ENCODE results near the gene MYMX. TPM values are rescaled to one million over a fixed set of nuclear protein-coding genes. Genes with fewer than 3 reads are reported as not detected.

MYMX gene
- total RNA-seq, 2 experiments from 2014 or later = not detected

DNA sequence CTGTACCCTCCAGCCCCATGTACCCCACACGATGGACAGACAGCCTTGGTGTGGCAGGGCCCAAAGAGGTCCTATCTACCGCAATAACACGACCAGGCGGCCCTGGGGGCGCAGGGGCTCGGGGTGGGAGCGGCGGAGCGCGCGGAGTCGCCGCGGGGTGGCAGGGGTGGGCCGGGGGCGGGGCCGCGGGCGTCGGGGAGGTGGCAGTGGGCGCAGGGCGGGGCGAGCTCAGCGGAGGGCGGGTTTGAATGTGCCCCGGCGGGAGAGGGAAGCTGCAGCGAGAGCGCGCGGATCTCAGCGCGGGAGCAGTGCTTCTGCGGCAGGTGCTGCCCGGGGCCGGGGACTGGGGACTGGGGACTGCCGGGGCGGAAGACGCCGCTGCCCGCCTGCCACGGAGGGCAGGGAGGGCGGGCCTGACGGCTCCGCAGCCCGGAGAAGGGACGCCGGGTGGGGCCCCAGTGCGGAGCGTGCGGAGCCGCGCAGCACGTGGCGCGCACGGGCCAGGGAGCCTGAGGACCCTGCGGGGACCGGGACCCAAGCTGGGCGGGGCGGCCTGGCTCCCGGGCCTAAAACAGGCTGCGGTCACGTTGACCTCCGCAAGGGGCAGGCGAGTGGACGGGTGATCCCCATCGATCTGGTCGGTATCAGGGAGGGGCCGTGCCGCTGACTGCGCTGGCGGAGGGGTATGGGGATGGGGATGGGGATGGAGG is 6.7 kb downstream of the MYMX start, which contains the start of gene SLC29A1:
SLC29A1 (plus strand) TSS at position 277 of the 710 bp plus-strand sequence. CDS start 3,719 bp downstream, outside the sequence.
- intact Hi-C loops (cut with DNase I, micrococcal nuclease) = loop anchor here (2.0 to 10.0 kb wide), 4 partner anchors 13 to 589 kb away; partner anchors contain the start of genes SLC35B2 (in 2 of the 2), MAD2L1BP (in 1 of the 2), MRPL14 (in 1 of the 2) and TMEM63B (in 1 of the 2)
- no peaks in the 10 kb centered on the region for H3K36me3 ChIP-seq (ENCODE audit: insufficient read depth, low read length)
- H3K27ac ChIP-seq (ENCODE audit: low read depth in 1 of 2, low read length in 2 of 2) = no peak within 1 kb of the TSS
- TF ChIP-seq, protein P1, sequence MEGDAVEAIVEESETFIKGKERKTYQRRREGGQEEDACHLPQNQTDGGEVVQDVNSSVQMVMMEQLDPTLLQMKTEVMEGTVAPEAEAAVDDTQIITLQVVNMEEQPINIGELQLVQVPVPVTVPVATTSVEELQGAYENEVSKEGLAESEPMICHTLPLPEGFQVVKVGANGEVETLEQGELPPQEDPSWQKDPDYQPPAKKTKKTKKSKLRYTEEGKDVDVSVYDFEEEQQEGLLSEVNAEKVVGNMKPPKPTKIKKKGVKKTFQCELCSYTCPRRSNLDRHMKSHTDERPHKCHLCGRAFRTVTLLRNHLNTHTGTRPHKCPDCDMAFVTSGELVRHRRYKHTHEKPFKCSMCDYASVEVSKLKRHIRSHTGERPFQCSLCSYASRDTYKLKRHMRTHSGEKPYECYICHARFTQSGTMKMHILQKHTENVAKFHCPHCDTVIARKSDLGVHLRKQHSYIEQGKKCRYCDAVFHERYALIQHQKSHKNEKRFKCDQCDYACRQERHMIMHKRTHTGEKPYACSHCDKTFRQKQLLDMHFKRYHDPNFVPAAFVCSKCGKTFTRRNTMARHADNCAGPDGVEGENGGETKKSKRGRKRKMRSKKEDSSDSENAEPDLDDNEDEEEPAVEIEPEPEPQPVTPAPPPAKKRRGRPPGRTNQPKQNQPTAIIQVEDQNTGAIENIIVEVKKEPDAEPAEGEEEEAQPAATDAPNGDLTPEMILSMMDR (IDR thresholded peaks at IDR 0.05) = no peak
- peaks cover 4% of the 10 kb centered on the region in 2 experiments for H3K27me3 ChIP-seq (ENCODE audit: control insufficient read depth in 1 of 2, insufficient read depth in 2 of 2, low read length in 2 of 2)
- H3K9me3 ChIP-seq (ENCODE audit: control insufficient read depth in 1 of 2, insufficient read depth in 1 of 2, low read length in 2 of 2) = no peaks in the 10 kb centered on the region
- H3K4me3 ChIP-seq (ENCODE audit: low read length) = peak within 1 kb of the TSS; percentile 55
- ATAC-seq (ENCODE audit: poor library complexity) (peak; percentile 88), DNase-seq (peak; percentile 72 to 92 (median 82))
- Mint-ChIP-seq H3K4me3 (peak within 1 kb of the TSS; percentile 84), H3K36me3 (ENCODE audit: low read depth) (no peaks in the 10 kb centered on the region), H3K27ac (no peak within 1 kb of the TSS), H3K27me3 (no peaks in the 10 kb centered on the region), H3K9me3 (no peaks in the 10 kb centered on the region), H3K4me1 (ENCODE audit: low read depth) (peaks cover 30% of the 10 kb centered on the region)
- H3K4me1 ChIP-seq (ENCODE audit: insufficient read depth, low read length) = peaks cover 38% of the 10 kb centered on the region
- POLR2A ChIA-PET = interaction anchor here (0.5 to 5.8 kb wide), 7 partner anchors 14 to 46 kb away, joined by 3 to 62 read pairs (median 5); partner anchors contain the start of genes HSP90AB1, SLC35B2 and TMEM151B
- CTCF ChIA-PET = interaction anchor here (0.8 to 1.8 kb wide), 8 partner anchors 11 to 89 kb away, joined by 3 to 7 read pairs (median 4); partner anchors contain the start of genes AARS2, HSP90AB1 and SLC35B2

DNA sequence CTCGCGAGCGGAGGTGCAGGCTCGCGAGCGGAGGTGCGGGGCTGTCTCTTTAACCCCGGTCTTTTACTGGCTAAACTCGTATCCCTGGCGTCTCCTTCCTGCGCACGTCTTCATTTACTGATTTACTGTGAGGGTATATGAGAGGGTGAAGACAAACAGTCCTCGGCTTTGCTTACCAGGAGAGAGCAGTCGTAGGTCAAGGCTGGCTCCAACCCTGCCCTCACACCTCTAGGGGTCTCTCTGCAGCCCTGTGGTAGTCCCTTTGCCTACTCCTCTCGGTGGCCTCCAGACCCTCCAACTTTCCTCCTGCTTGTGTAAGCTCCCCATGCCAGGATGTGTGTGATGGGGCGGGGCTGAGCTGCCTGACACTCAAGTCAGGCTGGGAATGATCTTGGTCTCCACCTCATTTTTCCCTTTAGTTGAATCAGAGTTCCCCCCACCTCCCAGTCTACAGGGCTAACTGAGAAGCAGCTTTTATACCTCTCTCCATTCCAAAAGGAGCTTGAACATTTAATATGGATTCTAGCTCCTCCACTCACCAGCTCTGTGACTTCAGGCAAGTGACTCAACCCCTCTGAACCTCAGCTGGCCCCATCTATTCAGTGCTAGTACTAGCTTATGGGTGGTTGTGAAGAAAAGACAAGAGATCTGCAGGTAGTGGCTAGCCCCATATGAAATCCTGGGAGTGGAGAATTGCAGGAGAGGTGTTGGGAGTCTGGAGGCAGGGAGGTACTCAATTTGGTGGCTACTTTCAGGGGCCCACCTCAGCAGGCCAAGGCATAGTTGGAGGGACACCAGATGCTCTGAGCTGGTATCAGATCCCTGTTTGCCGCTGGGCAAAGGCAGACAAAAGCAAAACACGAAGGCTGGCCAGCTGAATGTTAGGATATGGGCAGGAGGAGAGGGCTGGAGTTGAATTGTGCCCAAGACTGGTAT is 7.6 kb downstream of the MYMX start:
- H3K9me3 Mint-ChIP-seq = no peaks in the 10 kb centered on the region
- peaks cover under 1 to 1% of the 10 kb centered on the region in 2 experiments for H3K27me3 ChIP-seq (ENCODE audit: control insufficient read depth in 1 of 2, insufficient read depth in 2 of 2, low read length in 2 of 2)
- intact Hi-C loops (cut with DNase I, micrococcal nuclease) = loop anchor here (2.0 to 10.0 kb wide), 3 partner anchors 33 to 589 kb away; partner anchors contain the start of genes SLC35B2 (in 2 of the 2), MAD2L1BP (in 1 of the 2), MRPL14 (in 1 of the 2) and TMEM63B (in 1 of the 2)
- no peak overlapping the region for H3K27ac ChIP-seq (ENCODE audit: low read depth in 1 of 2, low read length in 2 of 2)
- no peaks in the 10 kb centered on the region for H3K36me3 Mint-ChIP-seq (ENCODE audit: low read depth)
- H3K36me3 ChIP-seq (ENCODE audit: insufficient read depth, low read length) = no peaks in the 10 kb centered on the region
- H3K27me3 Mint-ChIP-seq = no peaks in the 10 kb centered on the region
- ChIA-PET POLR2A (interaction anchor here (0.5 to 5.8 kb wide), 6 partner anchors 13 to 52 kb away, joined by 3 to 62 read pairs (median 4); partner anchors contain the start of genes HSP90AB1, SLC35B2 and TMEM151B), CTCF (interaction anchor here (0.6 to 1.8 kb wide), 9 partner anchors 11 to 89 kb away, joined by 3 to 7 read pairs (median 4); partner anchors contain the start of genes AARS2, HSP90AB1 and SLC35B2)
- H3K9me3 ChIP-seq (ENCODE audit: control insufficient read depth in 1 of 2, insufficient read depth in 1 of 2, low read length in 2 of 2) = no peaks in the 10 kb centered on the region
- H3K4me1 ChIP-seq (ENCODE audit: insufficient read depth, low read length) = peaks cover 33% of the 10 kb centered on the region
- no peak for ATAC-seq (ENCODE audit: poor library complexity)
- TF ChIP-seq, protein P1 (IDR thresholded peaks at IDR 0.05) = no peak
- peak overlapping the region; percentile 84 for H3K4me3 Mint-ChIP-seq
- peak in 1 of 14 experiments; percentile 24 for DNase-seq
- H3K4me1 Mint-ChIP-seq (ENCODE audit: low read depth) = peaks cover 28% of the 10 kb centered on the region
- peak overlapping the region; percentile 55 for H3K4me3 ChIP-seq (ENCODE audit: low read length)
- H3K27ac Mint-ChIP-seq = no peak overlapping the region

All from CD4-positive, alpha-beta T cell (primary cell).